HL-60 (cell line): Measurements from ENCODE around the gene MAP3K7.

Experiments
- DNase-seq, 2 experiments: peaks; one replicate each; pipeline ENCODE4 v3.0.0-alpha.2; 2010 to 2020; ENCODE audit warnings: low read depth in 1 of 2, low spot score in 1 of 2
- H3K27ac ChIP-seq: fragments of 250-450 bp; sonication (Bioruptor Pico); replicated peaks from 2 replicates; pipeline ENCODE4 v1.5.1; 2020; ENCODE audit warnings: mild to moderate bottlenecking, moderate library complexity
- H3K27me3 ChIP-seq: fragments of 250-450 bp; sonication (Bioruptor Pico); 2 replicates; pipeline ENCODE4 v1.5.1; 2021; ENCODE audit warnings: mild to moderate bottlenecking, moderate library complexity; ENCODE audit not compliant: insufficient read depth, poor library complexity, severe bottlenecking
- H3K4me3 ChIP-seq: replicated peaks from 2 replicates; pipeline ENCODE4 v1.5.1; 2011; ENCODE audit warnings: mild to moderate bottlenecking, control low read depth, low read length; ENCODE audit not compliant: insufficient read depth
- GABPA ChIP-seq: IDR thresholded peaks from 2 replicates; pipeline ENCODE4 v1.6.1; 2012; ENCODE audit warnings: low read depth
- POLR2AphosphoS5 ChIP-seq: IDR thresholded peaks from 2 replicates; pipeline ENCODE4 v1.6.1; 2012; ENCODE audit warnings: low read depth
- SPI1 ChIP-seq: IDR thresholded peaks from 2 replicates; pipeline ENCODE4 v1.6.1; 2012; ENCODE audit warnings: low read depth, mild to moderate bottlenecking, borderline replicate concordance
- TF ChIP-seq, protein P1 (sequence below): IDR thresholded peaks from 2 replicates; pipeline ENCODE4 v1.6.1; 2012; ENCODE audit warnings: low read depth; ENCODE audit not compliant: insufficient replicate concordance
- TF ChIP-seq, protein P2 (sequence below): IDR thresholded peaks from one replicate; pipeline ENCODE4 v1.5.1; 2011; ENCODE audit warnings: low read length, control low read depth, inconsistent platforms; ENCODE audit not compliant: insufficient read depth

Gene MAP3K7

GRCh38 chr6:90464507-90464906, 122.4 kb downstream of the MAP3K7 start:
- Histone ChIP-seq H3K27me3 (no peaks in the 10 kb centered on the region), H3K27ac (no peak overlapping the region), H3K4me3 (no peak overlapping the region)
- DNase-seq = no peak
- TF ChIP-seq, protein P1, sequence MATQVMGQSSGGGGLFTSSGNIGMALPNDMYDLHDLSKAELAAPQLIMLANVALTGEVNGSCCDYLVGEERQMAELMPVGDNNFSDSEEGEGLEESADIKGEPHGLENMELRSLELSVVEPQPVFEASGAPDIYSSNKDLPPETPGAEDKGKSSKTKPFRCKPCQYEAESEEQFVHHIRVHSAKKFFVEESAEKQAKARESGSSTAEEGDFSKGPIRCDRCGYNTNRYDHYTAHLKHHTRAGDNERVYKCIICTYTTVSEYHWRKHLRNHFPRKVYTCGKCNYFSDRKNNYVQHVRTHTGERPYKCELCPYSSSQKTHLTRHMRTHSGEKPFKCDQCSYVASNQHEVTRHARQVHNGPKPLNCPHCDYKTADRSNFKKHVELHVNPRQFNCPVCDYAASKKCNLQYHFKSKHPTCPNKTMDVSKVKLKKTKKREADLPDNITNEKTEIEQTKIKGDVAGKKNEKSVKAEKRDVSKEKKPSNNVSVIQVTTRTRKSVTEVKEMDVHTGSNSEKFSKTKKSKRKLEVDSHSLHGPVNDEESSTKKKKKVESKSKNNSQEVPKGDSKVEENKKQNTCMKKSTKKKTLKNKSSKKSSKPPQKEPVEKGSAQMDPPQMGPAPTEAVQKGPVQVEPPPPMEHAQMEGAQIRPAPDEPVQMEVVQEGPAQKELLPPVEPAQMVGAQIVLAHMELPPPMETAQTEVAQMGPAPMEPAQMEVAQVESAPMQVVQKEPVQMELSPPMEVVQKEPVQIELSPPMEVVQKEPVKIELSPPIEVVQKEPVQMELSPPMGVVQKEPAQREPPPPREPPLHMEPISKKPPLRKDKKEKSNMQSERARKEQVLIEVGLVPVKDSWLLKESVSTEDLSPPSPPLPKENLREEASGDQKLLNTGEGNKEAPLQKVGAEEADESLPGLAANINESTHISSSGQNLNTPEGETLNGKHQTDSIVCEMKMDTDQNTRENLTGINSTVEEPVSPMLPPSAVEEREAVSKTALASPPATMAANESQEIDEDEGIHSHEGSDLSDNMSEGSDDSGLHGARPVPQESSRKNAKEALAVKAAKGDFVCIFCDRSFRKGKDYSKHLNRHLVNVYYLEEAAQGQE = no peak
- TF ChIP-seq, protein P2, sequence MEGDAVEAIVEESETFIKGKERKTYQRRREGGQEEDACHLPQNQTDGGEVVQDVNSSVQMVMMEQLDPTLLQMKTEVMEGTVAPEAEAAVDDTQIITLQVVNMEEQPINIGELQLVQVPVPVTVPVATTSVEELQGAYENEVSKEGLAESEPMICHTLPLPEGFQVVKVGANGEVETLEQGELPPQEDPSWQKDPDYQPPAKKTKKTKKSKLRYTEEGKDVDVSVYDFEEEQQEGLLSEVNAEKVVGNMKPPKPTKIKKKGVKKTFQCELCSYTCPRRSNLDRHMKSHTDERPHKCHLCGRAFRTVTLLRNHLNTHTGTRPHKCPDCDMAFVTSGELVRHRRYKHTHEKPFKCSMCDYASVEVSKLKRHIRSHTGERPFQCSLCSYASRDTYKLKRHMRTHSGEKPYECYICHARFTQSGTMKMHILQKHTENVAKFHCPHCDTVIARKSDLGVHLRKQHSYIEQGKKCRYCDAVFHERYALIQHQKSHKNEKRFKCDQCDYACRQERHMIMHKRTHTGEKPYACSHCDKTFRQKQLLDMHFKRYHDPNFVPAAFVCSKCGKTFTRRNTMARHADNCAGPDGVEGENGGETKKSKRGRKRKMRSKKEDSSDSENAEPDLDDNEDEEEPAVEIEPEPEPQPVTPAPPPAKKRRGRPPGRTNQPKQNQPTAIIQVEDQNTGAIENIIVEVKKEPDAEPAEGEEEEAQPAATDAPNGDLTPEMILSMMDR = no peak
- TF ChIP-seq POLR2AphosphoS5 (no peak), GABPA (no peak), SPI1 (no peak)

GRCh38 chr6:90463874-90464273, 123.0 kb downstream of the MAP3K7 start:
- no peak for DNase-seq
- Histone ChIP-seq H3K27ac (no peak overlapping the region), H3K27me3 (no peaks in the 10 kb centered on the region), H3K4me3 (no peak overlapping the region)
- TF ChIP-seq, protein P1 = no peak
- no peak for TF ChIP-seq POLR2AphosphoS5
- no peak for TF ChIP-seq GABPA
- TF ChIP-seq SPI1 = no peak
- TF ChIP-seq, protein P2 = no peak
